Suprapubic skin (tissue), 3 donors: Measurements from ENCODE around the gene FOXC1.

ENCODE experiments used
- CTCF ChIP-seq, 2 donors: fragments of 200-600 bp in 1 of 2; fragments of 450-650 bp in 1 of 2; sonication (generic) in 1 of 2; IDR thresholded peaks; one replicate each; pipeline ENCODE4 v1.5.1; 2016 to 2019; ENCODE audit warnings: antibody characterized with exemption in 2 of 2, mild to moderate bottlenecking in 1 of 2, moderate library complexity in 1 of 2
- POLR2A ChIP-seq, 2 donors: fragments of 450-650 bp; IDR thresholded peaks; one replicate each; pipeline ENCODE4 v1.6.1; 2017; ENCODE audit warnings: antibody characterized with exemption in 2 of 2, mild to moderate bottlenecking in 2 of 2, moderate library complexity in 2 of 2

GRCh38 chr6:1589208-1589607, 20.5 kb upstream of the FOXC1 start:
- TF ChIP-seq CTCF (IDR thresholded peaks at IDR 0.05) (no peak), POLR2A (IDR thresholded peaks at IDR 0.05) (no peak)
